Measurements from ENCODE around the gene MIPEP. TPM values are rescaled to one million over a fixed set of nuclear protein-coding genes. Genes with fewer than 3 reads are reported as not detected.

The MIPEP gene
- total RNA-seq, 1 donor from 2014 or later, result 11.2 TPM

DNA sequence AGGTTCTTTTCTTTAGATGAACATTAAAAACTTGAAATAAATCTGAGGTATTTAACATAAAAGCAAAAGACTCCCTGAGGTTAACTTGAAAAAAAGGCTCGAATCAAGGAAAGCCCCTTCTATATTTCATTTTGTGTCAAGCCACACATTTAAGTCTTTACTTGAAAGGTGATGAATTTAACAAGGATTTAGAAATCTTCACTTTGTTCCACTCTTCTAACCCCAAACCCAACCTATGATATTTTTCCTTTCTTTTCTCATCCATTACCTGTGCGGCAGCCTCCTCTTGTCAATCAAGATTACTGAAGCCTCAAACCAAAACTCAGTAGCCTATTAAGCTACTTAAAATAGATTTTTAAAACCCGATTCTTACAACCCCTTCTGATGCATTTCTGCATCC, 33.8 kb downstream of the MIPEP start:
- intact Hi-C loops (cut with micrococcal nuclease), result no loop called here

DNA sequence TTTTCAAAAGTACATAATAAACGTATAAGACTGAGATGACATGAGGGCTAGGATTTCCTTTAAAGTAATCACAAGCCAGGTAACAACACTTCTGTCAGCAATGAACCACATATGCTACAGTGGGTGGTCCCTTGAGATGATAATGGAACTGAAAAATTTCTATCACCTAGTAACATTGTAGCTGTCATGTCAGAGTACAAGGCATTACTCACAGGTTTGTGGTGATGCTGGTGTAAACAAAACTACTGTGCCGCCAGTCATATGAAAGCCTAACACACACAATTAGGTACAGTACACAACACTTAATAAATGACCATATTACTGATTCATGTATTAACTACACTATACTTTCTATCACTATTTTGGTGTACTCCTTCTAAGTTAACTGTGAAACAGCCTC, 36.8 kb downstream of the MIPEP start:
- intact Hi-C loops (cut with micrococcal nuclease), result no loop called here

DNA sequence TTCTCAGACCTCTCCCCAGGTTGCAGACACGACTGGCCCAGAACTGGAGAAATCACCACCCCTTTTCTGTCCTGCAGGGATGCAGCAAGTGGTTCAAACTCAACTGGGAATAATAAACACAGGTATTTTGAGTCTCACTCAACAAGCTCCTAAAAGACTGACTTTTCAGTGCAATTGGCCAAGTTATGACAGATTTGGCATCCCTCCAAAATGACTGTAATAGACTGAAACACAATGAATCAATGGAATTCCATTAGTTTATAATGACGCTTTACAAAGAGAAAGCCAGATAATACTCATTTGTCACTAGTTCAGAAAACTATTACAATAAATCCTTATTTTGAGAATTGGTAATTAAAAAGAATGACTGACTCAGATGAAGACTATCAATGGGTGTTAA, 38.1 kb downstream of the MIPEP start:
- intact Hi-C loops (cut with micrococcal nuclease), result no loop called here

DNA sequence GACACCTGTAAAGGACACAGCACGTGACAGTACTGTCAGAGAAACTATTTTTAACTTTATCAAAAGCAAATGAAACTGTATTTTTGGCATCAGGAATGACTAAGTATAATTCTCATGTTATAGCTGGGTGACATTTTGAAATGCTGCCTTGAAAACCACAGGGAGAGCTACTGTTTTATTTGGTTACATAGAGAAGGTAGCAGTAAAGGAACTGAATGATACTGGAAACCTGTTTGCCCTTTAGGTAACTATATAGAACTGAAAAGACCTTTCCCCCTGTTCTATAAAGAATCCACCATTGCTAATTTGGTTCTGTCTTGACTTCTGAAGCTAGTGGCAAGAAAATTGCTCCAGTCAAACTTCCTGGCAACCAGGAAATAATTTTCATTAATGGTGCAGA, 39.1 kb downstream of the MIPEP start:
- intact Hi-C loops (cut with micrococcal nuclease), result no loop called here

DNA sequence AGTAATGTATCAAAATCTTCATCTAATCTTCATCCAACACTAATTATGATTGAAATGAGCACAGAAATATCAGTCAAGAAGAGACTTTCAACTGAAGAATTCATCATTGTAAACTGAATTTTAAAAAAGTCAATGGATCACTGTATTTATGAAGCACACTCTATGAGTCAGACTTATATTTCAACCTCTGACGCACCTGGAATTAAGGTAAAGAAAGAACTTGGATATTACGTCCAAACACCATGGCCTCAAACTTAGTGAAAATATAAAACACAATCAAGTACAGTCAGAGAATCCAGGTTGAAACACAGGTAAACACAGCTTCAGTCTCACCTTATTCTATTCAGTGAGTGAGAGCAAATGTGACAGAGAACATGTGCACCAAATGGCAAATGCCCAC, 39.5 kb downstream of the MIPEP start:
- intact Hi-C loops (cut with micrococcal nuclease), result no loop called here

DNA sequence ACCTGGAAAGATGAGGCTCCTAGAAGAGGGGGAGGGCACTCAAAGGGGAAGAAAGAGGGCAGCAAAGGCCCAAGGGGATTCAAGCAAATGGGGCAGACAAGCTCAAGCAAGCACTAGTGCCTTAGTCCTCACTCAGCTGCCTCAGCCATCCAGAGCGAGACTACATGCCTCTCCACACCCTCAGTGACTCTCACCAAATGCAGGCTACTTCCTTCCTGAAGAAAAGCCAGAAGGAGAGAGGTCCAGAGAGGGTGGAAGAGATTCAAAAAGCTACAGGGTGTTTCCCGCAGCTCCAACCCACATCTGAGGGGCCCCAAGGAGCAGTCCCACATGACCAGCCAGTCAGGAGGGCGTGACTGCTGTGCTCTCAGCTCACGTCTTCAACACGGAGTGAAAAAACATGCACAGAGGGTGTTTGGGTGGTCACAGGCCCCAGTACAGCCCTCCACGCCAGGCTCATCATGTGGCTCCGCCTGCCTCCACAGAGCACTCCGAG, 40.5 kb downstream of the MIPEP start:
- intact Hi-C loops (cut with micrococcal nuclease), result no loop called here

DNA sequence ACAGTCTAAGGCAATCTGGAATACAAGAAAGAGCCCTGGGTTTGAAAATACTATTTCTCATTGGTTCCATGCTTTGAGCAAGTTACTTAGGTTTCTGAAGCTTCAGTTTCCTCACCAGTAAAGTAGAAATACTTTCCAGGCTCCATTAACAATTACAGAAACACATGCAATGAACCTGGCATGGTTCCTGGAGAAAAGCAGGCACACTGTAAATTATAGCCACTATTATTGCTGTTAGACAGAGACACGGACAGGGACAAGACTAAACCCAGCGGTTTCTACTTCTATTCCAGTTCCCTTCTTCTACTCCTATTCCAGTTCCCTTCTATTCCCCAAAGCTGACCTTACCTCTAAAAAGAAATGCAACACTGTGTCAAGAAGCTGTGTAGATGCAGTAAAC, 41.2 kb downstream of the MIPEP start:
- intact Hi-C loops (cut with micrococcal nuclease), result no loop called here

DNA sequence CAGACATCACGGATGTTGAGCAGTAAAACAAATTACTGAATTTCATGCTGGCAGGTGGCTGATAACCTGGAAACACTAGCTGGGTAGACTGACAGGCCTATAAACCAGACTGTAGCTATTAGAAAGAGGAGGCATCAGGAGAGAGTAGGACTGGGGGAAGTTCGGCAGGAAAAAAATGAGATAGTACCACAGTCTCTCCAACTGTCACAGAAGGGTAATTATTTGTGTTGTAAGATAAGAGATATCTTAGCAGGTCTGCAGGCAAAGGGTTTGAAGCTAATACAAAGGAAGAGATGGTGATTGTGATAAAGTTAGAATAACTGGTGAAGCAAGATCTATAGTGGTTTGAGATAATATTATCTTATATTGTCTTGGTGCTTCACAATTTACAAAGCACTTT, 41.7 kb downstream of the MIPEP start:
- intact Hi-C loops (cut with micrococcal nuclease), result no loop called here

DNA sequence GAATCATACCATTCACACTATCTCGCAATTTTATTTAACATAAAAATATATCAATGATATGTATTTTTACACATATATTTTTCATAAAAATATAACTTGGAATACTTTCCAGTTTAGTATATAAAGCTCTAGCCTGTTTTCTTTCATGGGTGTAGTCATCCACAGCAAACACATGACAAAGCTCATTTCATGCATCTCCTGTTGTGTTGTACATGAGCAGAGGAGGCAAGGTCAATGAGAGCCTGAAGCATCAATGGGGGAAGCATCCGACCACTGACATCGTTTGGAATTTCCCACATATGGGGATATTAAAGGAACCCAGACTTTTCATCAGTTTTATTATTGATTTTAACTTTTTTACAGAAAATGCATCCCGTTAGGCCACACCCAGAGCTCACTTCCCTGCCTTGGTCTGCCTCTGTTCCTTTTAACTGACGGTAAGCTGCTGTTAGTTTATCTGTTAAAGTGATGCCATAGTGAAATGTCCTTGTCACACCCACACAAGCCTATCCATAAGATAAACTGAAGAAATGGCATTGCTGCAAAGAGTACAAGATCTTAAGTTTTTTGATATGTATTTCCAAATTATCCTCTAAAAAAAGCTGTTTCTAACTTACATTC, 44.0 kb downstream of the MIPEP start:
- intact Hi-C loops (cut with micrococcal nuclease), result no loop called here

DNA sequence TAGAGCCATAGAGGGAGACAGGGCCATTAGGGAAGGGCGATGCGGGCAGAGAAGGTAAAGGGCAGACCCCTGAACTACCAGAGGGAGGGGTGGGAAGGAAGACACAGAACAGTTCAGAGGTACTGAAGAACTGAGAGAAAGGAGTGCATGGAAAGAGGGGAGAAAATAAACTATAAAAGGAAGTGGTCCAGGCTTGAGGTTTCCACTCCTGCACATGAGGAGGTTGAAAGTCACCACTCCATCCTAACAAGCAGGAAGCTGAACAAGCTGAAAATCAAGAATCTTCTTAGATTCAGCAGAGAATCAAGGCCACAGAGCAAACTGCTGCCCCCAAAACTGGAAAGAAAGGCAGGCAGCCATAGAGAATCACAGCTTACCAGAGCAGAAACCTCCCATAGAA, 45.1 kb downstream of the MIPEP start:
- intact Hi-C loops (cut with micrococcal nuclease), result no loop called here

DNA sequence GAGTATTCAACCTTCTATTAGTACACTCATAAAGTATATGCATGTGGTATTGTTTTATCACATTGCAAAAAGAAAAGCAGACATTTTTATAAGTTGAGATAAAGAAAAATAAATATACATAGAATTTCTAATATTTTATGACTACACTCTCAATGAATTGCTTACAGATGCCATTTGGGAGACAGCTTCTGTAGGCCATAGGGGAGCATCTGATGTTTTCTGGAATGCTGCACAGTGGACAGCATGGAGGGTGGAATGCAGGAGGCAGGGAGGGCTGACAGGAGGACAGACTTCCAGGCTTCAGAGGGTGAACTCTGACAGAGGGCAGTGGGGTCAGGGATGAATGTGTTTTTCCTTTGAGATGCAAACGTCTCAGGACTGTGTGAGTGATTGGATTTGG, 45.8 kb downstream of the MIPEP start:
- intact Hi-C loops (cut with micrococcal nuclease), result no loop called here

DNA sequence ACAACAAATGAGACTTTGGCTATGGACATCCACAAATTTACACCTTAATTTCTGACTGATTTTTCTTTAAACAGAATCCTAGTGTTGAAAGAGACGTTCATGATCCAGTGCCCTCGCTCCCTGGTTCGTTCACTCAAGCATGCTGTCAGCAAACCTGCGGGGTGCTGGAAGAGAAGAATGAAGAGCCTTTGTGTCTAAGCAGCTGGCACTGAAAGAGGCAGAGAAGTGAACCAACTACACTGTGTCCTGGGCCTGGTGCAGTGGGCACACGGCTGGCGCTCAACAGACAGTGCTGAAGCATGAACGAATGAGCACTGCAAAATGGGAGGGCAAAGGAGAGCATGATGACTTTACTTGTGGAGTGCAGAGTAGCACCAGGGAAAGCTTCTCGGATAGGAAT, 46.8 kb downstream of the MIPEP start:
- intact Hi-C loops (cut with micrococcal nuclease), result no loop called here

DNA sequence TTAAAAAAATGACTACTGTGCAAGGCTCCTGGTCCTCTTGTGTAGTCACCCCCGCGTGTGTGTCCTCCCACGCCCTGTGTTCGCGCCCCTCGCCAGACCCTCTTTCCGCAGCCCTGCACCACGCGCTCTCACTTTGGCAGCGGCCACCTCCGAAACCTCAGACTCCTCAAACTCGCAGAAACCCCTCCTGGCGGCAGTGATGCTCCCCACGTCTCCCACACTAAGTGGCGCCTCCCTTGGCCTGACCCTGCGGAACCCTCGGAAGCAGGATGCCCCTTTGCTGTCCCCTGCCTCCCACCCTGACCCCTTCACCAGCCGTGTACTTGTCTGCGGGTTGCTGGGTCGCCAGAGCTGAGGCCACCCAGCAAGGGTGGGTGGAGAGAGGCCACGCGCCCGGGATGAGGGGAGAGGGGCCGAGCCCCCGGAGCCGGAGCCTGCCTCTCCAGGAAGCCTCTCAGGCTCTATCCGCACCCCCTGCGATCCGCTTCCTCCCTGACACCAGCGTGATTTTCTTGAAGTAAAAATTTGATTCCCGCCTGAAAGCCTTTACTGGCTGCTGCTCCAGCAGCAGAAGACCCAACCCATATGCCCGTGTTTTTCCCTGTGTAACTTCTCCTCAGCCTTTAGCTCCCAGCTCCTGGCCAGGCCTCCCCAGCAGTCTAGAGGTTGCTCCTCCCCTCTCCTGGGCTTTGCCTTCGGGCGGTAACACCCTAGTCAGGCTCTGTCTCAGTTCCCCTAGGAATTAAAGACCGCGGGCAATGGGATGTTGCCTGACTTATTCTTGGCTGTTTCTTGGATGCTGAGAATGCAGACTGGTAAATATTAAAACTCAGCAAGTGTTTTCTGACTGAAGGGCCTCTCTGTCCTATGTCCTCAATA, 55.2 kb downstream of the MIPEP start:
- intact Hi-C loops (cut with micrococcal nuclease), result no loop called here

DNA sequence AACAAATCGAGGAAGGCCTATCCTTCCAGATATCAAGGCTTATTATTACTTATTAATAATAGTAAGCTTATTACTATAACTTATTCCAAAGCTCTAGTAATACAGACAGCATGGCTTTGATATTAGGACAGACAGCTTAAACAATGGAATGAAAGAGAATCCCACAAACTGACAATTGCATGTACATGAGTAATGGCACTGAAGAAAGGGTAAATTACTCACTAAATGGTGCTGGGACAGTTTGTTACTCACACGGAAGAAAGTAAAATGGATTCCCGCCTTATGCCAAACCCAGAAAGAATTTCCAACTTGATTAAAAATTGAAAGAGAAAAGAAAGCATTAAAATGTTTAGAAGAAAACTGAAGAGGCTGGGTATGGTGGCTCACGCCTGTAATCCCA, 60.3 kb downstream of the MIPEP start:
- intact Hi-C loops (cut with micrococcal nuclease), result no loop called here

DNA sequence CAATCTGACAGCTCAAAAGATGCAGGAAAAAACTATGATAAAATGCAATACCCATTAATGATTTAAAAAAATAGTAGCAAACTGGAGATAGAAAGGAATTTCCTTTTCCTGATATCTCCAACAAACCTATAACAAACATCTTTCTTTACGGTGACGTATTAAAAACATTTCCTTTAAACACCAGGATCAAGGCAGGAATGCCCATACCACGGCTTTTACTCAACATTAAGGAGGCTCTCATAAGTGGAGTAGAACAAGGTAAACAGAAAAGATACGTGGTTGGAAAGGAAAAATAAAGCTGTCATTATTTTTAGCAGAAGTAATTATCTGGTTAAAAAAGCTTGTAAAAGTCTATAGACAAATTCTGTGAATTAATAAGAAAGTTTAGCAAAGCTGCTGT, 61.1 kb downstream of the MIPEP start:
- intact Hi-C loops (cut with micrococcal nuclease), result no loop called here

DNA sequence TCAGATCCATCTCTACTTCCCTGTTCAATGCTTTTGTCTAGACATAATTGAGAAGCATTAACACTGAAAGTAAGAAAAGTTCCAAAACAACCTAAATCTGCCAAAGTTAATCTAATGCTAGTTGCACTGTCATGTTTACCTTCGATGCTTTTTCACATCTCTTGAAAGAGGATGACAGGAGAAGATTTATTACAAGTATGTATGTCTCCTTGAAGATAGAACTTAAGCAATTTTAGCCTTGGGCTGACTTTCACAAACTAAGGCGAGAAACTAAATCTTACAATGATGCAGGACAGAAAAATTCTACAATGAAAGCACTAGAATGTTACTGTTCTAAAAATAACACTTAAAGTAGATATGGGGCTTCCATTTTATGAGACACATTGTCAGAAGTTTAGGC, 64.0 kb downstream of the MIPEP start:
- intact Hi-C loops (cut with micrococcal nuclease), result no loop called here

DNA sequence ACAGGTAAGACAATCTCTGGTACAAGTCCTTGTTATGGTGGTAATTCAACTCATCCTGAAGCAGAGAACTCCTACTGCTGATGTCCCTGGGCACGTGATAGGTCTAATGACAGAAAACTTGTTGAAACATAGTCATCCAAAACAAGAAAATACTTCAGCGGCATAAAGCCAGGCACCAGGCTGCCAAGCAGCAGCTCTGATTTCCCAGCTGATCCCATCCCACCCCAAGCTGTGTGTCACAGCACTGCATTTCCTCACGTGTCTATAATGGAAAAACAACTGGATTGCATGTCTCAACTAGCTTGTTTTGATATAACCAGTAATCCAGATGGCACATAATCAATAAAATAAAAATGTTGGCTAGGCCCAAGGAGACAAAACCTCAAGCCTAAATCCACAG, 64.8 kb downstream of the MIPEP start:
- intact Hi-C loops (cut with micrococcal nuclease), result no loop called here

DNA sequence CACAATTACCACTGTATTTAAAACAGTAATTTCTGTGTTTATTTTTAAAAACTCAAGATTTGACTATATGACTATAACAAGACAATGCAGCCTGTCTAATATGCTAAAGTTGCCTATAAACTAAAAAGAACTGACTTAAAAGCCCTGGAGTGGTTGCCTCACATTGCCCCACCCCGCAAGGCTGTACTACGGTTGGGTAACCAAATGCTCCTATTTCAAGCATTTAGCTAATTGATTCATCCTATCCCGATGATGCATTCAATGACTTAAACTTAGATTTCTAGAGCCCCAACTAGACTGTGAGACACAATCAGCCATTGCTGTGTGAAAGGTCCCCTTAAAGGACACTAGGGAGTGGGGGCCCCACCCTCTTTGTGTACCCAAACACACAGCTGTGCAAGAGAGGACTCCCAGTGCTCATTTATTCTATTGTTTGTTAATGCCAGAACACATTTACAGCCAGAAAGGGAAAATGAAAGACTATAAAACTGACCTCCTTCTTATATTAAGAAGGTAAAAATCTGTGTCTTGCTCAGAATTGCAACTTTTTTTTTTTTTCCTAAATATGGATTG, 66.9 kb downstream of the MIPEP start:
- intact Hi-C loops (cut with micrococcal nuclease), result no loop called here

DNA sequence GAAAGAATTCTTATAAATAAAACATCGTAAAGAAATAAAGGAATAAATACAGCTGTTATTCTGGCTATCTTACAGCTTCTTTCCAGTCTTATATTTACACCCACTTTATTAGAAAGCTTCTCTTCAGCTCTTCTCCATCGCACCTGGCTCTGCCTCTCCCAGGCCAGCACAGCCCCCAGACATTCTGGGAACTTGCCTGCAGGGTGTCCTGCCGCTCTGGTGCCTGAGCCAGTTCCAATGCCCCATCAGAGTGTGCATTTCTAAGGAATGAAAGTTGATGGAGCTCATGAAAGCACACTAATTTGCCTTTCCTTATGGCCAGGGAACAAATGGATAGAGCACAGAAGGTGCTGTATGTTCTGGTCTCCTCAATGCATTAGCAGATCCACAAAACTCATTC, 68.7 kb downstream of the MIPEP start:
- intact Hi-C loops (cut with micrococcal nuclease), result no loop called here

DNA sequence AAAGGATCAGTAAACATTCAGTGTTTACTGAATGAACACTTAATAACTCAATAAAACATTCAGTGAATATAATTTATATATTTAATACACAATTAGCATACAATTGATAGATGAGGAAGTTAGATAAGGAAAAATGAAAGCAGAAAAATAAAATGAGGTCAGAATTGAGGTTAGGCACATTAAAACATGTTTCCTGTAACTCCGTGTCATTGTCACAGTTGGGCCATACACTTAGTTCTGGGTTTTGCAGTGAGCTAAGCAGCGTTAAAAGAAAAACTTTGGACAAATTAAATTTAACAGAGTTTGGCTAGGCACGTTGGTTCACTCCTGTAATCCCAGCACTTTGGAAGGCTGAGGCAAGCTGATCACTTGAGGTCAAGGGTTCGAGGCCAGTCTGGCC, 71.4 kb downstream of the MIPEP start:
- intact Hi-C loops (cut with micrococcal nuclease), result no loop called here

DNA sequence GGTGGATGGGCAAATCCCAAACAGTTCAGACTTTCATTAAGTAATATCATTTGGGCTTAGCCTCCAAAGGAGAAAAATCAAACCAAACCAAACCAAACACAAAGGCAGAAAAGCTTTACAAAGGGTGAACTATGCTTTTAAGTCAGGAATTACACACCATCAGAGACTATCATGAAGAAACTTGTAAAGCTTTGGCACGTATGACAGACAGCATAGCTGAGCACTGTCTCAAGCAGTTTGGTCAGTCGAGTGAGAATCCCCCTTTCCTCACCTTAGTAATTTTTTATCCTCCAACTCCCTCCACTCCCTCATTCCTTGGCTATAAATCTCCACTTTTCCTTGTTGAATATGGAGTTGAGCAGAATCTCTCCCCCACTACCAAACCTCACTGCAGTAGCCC, 72.1 kb downstream of the MIPEP start:
- intact Hi-C loops (cut with micrococcal nuclease), result no loop called here

DNA sequence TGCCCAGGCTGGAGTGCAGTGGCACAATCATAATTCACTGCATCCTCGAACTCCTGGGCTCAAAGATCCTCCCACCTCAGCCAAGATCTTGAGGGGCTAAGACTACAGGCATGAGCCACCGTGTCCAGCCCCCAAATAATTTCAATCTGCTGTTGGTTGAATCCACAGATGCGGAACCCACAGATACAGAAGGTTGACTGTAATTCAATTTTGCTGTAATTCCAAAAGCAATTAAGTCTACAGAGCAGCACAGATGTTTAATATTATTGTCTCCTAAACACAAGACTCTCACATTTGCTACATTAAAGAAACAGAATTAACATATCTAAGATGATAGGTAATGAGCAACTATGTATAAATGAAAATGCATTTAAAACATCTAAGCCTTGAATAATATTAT, 75.6 kb downstream of the MIPEP start:
- intact Hi-C loops (cut with micrococcal nuclease), result no loop called here
